Stimulated activated CD8-positive, alpha-beta memory T cell treated with anti-CD3 and anti-CD28 coated beads, Interleukin-15, amount 100 ng/mL, for 4 hours (primary cell): Measurements from ENCODE around the gene EBI3.
"Not testable (repeated sequence)": the region's sequence is repeated elsewhere in the genome, so short reads cannot be mapped to it uniquely, and the experiment has no call there.

Experiments
- DNase-seq, 2 donors: peaks; one replicate each; pipeline ENCODE4 v3.0.0-alpha.2; 2020; ENCODE audit warnings: low read depth in 2 of 2

The EBI3 gene

GRCh38 chr19:4200940-4201542 is 28.3 kb upstream of the EBI3 start:
- DNase-seq: no peak

GRCh38 chr19:4201798-4202197 is 27.5 kb upstream of the EBI3 start:
- no peak for DNase-seq

- no peak for DNase-seq
Measured at GRCh38 chr19:4206818-4207484, 22.4 kb upstream of the EBI3 start.

GRCh38 chr19:4208385-4209094 is 20.8 kb upstream of the EBI3 start:
- DNase-seq: no peak

GRCh38 chr19:4210166-4210731 is 19.1 kb upstream of the EBI3 start:
- DNase-seq: no peak

GRCh38 chr19:4213116-4213515 is 16.2 kb upstream of the EBI3 start:
- DNase-seq: no peak

GRCh38 chr19:4215807-4216206 is 13.5 kb upstream of the EBI3 start:
- DNase-seq: no peak

GRCh38 chr19:4216846-4217245 is 12.5 kb upstream of the EBI3 start:
- no peak for DNase-seq

- no peak for DNase-seq
Measured at GRCh38 chr19:4217429-4218264, 11.7 kb upstream of the EBI3 start.

GRCh38 chr19:4218523-4218922 is 10.8 kb upstream of the EBI3 start:
- not testable (repeated sequence) for DNase-seq

- DNase-seq: no peak
Measured at GRCh38 chr19:4220188-4220587, 9.1 kb upstream of the EBI3 start.

GRCh38 chr19:4224470-4224869 is 4.9 kb upstream of the EBI3 start:
- no peak for DNase-seq

- no peak for DNase-seq
Measured at GRCh38 chr19:4225885-4226284, 3.4 kb upstream of the EBI3 start.

GRCh38 chr19:4227771-4228170 is 1.6 kb upstream of the EBI3 start:
- no peak for DNase-seq

- no peak for DNase-seq
Measured at GRCh38 chr19:4228765-4229178, 551 bp upstream of the EBI3 start.

GRCh38 chr19:4230237-4230636 is 914 bp downstream of the EBI3 start:
- DNase-seq: not testable (repeated sequence)

GRCh38 chr19:4231521-4231920 is 2.2 kb downstream of the EBI3 start:
- not testable (repeated sequence) for DNase-seq

GRCh38 chr19:4232139-4232538 is 2.8 kb downstream of the EBI3 start:
- DNase-seq: not testable (repeated sequence)

- no peak for DNase-seq
Measured at GRCh38 chr19:4232614-4233281, 3.4 kb downstream of the EBI3 start.

- DNase-seq: peak; percentile 21 to 26
Measured at GRCh38 chr19:4233282-4233853, 4.0 kb downstream of the EBI3 start.
